GM21717 (cell line): ENCODE results near the gene GCG.

Source experiments
- ATAC-seq: cut with Tn5 transposase; IDR thresholded peaks from one replicate; pipeline ENCODE4 v1.9.1; 2021; ENCODE audit warnings: mild to moderate bottlenecking, moderate library complexity; ENCODE audit not compliant: unreplicated experiment

The GCG gene

DNA sequence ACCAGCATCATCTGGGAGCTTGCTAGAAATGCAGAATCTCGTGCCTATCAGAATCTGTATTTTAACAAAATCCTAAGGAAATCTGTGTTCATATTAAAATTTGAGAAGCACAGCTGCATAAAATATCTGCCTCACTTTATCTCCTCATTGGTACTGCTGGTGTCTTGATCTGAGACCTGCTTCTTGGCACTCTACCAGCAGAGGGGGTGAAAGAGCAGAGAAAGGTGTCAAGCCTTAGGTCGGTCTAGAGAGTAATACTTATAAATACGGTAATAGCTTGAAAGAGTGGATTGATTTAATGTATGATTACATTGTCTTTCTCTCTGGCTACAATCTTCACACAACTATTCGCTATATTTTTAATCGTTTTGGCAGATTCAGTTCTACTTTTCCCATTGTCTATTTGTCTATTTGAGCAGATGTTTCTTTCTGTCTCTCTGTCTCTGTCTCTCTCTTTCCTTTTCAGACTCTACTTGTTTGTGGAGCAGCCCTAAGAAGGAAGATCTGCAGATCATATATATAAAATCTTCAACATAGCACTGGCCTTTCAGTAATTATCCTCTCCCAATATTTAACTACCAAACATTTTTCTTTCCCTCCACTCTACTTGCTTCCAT is 1.7 kb upstream of the GCG start:
- ATAC-seq, result peak; percentile 97

DNA sequence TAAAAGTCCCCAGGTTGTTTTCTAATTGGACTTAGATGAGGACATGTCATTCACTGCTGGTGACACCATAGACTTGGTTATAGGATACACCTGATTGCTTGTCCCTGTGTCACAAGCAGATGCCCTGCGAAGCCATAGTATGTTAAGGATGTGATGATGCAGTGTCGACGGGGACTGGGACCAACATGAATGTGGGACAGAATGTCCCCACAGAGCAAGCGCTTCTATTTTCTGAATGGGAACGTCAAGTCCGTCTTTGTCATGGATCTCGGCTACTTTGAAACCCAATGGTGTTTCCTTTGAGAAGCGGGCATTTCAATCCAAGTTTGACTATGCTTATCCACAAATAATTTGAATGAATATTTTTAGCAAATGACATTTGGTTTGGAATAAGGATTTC is 2.1 kb downstream of the GCG start:
- ATAC-seq, result no peak

DNA sequence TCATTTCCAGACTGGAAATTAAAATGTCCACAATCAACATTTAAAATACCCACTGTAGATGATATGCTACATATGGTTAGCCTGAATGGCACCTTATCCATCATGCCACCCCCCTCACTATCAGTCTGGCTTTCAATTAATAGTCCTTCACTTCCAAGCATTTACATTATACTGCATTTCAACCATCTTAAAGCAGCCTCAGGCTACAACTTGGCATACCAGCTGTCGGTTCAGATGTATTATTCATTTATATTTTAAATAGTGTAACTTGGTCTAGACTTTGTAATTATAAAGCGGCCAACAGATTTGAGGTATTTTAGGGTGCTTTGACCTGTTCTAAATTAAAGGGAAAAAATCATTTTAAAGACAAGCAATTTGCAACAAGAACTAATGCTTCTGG is 2.6 kb downstream of the GCG start:
- no peak for ATAC-seq

DNA sequence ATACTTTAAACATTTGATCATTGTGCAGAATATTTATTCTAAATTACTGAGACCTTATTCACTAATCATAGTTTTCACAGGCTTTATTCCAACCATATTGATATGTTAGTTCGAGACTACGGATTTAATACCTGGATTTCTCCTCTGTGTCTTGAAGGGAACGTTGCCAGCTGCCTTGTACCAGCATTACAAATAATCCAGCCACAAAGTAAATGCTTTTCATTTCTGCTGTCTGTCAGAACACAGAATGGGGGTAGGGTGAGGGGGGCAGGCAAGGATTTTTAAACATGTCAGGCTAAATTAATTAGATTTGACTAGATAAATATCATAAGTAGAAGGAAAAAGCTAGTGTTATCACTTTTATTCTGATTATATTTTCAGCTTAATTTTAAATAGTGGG is 3.1 kb downstream of the GCG start:
- no peak for ATAC-seq

DNA sequence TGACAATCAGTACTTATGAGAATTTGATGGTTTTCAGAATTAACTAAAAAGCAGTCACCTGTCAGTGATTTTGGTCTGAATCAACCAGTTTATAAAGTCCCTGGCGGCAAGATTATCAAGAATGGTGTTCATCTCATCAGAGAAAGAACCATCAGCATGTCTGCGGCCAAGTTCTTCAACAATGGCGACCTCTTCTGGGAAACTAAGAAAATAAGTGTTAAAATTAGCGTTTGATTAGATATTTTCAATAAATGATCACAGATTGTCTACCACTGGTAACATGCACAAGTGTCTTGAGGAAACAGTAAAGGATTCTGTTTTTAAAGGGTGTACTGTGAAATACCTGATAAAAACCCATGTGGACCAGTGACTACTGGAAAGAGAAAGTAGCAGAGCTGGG is 8.1 kb downstream of the GCG start:
- ATAC-seq, result no peak

DNA sequence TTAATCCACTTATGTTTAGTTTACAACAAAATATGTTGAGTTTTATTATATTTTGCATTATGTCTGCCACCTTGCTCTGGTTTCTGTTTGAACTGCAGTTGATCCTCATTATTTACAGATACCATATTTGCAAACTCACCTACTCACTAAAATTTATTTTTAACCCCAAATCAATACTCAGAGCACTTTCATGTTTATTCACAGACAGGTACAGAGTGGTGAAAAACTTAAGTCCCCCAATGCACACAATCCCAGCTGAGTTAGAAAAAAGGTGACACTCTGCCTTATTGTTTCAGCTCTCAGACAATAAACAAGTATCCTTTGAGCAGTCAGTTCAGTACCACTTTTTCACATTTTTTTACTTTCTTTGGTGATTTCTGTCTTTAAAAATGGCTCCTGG is 13.7 kb downstream of the GCG start:
- no peak for ATAC-seq

DNA sequence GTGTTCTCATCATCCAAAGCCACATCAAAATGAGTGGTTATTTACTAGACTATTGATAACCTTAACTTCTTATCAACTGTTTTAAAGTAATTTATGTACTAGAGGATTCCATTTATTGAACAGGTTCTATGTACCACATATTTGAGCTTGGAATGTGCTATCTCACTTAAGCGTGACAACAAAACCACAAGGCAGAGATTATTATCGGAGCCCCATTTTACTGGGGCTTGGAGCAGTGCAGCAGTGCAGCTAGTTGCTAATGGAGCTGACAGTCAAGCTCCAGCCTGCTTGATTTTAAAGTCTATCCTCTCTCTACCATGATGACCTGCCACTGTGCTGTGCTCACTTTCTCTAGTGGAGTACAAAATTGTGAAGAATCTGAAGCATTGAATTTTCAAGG is 24.6 kb downstream of the GCG start:
- ATAC-seq, result no peak

DNA sequence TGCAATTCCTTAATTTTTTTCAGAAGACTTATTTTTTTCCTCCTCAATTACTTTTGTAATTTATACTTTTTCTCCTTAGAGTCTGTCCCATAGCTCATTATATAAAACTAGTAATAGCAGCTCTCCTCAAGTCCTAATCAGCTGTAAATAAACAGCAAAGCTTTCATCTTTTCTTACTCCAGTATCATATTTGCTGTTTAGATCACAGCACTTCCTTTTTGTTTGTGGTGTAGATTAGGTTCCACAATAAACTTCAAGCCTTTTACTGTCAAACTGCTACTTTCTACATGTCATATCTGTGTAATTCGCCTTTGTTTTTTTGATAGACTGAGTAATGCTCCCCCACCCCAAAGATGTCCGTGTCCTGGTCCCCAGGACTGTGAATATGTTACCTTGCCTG is 25.5 kb downstream of the GCG start:
- ATAC-seq, result peak; percentile 11

DNA sequence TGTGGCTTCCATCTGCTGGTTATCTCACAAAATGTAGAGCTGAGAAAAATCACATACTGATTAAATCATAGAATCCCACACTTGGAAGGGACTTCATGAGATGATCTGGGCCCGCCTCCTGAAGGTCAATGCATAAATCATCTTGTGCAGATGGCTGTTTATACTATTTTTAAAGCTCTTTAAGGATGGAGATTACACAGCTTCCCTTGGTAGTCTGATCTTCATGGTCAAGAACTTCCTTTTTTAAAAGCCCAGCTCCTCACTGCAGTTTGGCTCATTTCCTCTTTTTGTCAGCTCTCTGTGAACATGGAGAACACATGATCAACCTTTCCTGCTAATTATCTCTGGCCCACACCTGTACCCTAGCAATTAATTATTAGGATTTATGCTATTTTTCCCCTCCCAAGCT is 25.9 kb downstream of the GCG start:
- ATAC-seq, result peak; percentile 90

DNA sequence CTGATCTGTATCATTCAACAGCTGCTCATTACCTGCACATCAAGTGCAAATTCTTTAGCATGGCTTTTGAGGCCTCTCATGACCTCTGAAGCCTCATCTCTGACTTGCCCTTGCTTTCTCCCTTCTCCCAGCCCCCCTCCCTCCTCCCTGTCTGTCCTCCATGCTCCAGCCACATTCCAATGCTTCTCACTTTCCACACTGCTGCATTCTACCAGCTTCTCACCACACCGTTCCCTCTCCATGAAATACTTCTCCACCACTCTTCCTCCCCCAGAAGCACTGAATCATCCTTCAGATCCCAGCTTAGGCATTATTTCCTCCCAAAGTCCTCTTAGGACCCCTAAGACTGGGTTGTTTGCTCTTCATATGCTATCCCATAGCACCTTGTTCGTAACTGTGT is 26.9 kb downstream of the GCG start:
- no peak for ATAC-seq

DNA sequence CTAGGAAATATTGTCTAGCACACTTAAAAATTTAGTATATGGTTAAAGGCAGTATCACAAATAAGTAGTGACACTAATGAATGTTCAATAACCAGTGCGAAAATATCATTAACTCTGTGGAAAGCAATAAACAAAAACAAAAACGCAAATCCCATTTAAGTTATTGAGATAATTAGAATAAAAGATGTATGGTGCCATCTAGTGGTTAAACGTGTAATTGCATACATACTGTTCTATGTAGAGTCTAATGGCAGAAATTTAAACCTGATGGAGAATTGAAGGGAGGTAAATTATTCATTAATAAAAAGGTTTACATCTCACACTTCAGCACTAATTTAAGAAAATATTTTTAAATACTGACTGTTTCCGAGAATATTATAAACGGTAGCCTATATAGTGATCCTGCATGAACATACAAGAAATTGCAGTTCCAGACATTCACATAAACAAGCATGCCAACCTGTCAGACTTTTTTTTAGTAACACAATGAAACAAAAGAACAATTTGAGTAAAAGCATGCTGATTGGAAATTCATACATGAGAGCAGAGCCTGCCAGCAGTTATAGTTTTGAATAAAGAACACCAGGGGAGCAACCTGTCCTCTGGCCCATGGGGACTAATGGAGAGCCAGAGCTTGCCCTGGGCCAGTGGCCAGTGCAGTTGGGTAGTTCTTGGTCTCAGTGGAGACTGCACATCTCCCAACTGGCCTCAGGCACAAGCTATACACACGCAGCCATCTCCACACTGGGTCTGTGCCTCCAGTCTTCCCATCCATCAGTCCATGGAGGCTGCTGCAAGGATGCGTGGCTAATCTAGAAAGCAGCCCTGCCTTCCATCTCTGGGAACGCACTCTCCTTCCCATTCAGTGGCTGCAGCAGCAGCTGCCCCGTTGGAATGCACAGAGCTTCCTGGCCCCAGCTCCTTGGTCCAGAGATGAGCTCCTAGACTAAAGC is 28.0 kb downstream of the GCG start:
- no peak for ATAC-seq

DNA sequence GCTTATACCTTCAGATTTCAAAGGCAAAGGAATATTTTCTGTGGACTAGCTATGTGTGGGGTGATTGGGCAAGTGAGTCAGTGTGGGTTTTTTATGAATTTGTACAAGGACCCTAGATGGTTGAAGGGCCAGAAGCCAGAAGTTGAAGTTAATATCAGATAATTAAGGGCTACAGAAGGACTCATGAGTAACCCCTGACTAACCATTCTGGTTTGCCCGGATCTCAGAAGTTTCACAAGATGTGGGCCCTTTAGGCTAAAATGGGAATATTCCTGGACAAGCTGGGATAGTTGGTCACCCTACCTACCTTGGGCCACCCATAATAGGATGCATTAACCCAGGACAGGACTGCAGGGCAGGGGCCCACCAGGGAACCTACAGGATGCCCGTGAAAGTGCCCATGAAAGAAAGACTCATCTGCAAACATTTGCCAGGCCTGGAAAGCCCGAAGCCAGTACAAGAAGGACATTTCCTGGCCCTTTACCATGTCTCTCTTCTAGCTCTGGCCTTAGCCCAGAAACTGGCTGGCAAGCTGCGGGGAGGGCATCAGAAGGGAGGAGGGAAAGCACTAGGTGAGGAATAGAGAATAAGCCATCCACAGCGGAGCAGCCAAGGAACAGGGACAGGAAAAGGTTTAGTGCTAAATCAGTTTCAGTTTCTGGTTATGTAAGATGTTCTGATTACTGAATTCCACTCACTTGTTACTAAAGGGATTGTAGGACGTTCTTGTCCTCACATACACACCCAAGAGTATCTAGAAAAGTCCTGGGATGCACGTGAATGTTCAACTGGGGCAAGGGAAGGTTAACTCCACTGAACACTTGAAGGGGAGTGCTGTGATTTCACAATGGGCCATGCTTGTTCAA is 33.6 kb downstream of the GCG start:
- no peak for ATAC-seq

DNA sequence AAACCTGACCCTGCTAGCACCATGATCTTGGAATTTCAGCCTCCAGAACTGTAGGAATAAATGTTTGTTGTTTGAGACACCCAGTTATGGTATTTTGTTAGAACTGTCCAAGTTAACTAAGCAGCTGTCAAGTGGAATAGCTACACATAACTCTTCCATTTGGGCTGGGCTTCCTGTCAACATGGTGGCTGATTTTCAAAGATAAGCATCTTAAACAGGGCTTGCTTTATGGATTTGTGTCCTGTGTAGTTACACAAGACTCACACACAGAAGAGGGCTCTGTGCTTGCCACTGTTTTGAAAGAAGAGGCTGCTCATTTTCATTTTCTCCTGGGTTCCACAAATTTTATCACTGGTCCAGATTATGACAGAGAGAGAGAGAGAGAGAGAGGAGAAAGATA is 35.7 kb downstream of the GCG start:
- no peak for ATAC-seq

DNA sequence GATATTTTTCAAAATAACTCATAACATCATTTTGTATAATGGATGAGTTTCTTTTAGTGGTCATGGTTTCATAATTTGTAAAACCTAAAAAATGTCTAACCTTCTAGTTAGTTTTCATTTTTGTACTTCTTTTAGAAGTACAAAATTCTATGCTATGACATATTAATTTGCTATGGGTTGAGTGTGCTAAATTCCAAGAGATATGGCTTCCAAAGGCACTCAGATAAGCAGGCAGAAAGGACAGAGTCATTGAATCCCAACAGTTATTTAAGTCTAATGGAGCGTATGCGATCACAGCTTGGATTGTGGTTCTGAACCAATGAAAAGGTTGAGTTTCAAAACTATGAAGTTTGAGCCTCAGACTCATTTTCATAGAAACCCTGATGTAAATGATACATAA is 37.0 kb downstream of the GCG start:
- no peak for ATAC-seq

DNA sequence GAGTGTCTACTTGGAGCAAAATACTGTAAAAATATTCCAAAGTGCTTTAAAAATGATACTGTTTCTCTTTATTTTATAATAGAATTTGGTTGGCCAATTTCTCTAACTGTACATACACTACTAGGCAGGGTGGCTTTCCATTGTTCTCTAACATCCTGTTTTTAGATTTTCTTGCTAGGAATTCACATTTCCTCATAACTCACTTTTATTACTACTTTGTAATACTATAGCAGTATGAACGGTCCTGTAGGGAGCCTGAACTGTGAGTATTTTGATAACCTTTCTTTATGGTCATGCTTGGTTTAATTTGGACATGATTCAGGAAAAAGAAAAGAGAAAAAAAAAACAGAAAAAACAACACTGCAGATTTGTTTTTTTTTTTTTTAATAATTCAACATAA is 37.8 kb downstream of the GCG start:
- no peak for ATAC-seq

DNA sequence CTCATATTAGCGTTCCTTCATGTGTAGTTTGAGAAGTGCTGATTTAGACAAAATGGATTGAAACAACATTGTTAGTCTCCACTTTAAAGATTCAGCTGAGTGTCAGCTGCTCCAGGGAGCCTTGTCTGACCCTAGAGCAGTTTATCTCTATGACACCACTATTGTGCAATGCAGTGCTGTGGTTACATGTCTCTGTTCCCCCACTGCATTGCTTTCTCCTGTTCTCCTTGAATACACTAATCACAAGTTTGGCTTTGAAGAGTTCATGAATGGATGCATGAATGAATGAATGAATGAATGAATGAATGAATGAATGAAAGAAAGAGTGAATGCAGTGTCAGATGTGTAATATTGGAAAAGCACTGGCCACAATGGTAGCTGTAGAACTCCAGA is 38.3 kb downstream of the GCG start:
- no peak for ATAC-seq

DNA sequence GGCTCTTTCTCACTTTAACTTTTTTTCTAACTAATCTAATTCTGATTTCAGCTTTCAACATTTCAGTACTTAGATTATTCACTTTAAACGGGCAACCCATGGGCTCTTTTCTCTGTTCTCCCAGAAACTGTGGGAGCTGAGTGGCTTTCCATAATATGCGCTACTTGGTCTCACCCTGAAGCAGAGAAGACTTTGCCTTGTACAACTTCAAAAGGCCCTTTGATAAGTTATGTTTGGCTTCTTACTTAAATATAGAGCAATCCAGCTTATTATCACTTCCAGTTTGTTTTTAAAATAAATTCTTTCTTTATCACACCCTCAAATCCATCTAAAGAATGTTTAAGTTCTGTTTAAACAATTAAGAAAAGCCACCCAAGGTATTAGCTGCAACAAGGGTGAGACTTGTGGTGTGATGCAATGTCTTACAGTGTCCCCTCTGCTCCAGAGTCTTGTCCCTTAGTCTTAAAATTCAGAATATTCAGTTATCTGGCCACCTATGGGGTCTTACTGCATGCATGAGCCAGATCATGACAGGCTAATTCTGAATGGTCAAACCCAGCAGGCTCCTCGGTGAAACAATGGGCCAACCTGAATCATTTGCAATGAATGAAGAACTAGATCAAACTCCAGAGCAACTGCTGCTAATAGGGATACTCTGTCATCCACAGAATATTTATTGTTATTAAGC is 38.8 kb downstream of the GCG start:
- no peak for ATAC-seq

DNA sequence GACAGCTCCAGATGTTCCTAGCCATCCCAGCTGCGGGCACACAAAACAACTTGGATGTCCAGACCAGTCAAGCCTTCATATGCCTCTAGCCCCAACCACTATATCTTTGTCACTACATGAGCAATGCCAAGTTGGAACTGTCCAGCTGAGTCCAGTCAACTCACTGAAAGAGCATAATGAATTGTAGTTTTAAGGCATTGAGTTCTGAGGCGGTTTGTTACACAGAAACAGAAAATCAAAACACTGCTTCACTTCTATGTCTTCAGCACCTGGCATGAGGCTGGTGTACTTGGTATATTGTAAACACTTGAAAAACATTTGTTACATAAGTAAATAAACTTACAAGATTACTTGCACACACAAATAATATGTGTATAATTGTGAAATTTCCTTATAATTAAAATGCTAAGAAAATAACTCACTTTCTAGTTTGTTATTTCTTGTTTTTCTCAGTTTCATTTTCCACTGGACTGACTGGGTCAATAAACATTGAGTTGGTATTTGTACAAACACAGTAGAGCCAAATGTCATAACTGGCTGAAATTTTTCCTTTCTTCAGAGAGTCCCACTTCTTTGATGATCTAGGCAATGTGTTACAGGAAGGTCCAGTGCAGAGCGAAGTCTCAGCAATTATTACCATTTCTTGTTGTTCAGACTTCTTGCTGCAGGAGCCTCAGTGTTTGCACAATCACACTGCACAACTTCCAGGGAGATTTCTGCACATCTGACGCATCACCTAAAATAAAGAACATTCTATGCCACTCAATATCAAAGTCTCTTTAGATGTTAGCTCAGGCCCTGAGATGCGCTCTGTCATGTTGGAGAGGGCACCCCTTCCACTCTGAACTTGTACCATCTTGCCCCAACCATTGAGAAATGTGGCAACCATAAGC is 39.8 kb downstream of the GCG start:
- ATAC-seq, result no peak

DNA sequence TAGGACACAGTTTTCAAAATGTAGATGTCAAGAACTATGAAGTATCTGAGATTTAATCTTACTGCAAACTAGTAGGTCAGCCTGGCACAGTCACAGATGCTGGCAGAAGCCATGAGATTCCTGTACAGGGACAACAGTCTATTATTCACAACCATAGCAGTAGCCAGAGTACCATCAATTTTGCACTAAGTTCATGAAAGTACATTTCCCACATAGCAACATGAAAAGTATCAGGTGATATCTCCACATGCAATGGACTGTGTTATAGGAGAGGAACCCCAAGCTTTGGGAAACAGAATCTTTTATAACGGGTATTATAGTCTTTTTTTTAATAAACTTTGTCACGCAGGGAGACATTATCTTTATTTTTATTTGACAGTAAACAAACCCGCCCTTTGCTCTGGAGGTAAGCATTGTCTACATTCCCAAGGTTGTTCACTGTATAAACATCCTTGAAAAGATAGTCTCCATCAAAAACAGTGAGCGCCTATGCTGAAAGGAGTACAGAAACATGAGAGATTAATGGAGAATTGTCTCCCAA is 44.6 kb downstream of the GCG start:
- no peak for ATAC-seq

DNA sequence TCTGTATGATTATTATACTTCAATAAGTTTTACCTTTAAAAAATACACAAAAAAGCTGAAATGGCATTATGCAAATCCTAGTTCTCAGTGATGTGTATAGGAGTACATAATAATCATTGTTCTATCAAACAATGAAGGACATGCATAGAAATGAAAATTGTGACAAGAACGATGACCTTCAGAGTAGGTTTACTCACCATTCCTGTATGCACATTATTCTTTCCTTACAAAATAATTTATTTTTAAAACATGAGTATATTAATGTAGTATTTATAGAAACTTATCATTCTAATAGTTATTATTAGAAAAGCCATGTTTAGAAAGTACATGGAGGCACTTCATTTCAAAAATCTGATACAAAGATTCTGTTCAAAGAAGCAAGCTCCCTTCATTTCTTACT is 45.3 kb downstream of the GCG start:
- no peak for ATAC-seq
